ENCODE results near the gene JAKMIP2. TPM values are rescaled to one million over a fixed set of nuclear protein-coding genes. Genes with fewer than 3 reads are reported as not detected.

The JAKMIP2 gene
- total RNA-seq, 1 donor from 2014 or later = 0.49 TPM

DNA sequence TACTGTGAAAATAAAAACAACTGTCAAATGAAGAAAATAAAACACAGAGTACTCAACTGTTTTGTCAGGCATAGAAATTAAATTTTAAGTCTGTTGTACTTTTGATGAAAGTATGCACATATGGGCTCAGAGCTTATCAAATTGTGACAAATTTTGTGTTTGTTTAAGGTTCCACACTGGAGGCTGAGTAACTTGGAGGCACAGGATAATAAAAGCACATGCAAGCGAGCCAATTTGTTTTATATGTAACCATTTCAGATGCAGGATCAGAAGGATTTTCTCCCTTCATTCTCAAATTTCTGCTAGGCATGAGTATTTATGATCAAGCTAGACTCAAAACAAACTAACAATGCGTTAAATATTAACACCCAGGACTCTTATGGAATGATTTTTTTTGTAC, 87.8 kb downstream of the JAKMIP2 start:
- DNase-seq = no peak

DNA sequence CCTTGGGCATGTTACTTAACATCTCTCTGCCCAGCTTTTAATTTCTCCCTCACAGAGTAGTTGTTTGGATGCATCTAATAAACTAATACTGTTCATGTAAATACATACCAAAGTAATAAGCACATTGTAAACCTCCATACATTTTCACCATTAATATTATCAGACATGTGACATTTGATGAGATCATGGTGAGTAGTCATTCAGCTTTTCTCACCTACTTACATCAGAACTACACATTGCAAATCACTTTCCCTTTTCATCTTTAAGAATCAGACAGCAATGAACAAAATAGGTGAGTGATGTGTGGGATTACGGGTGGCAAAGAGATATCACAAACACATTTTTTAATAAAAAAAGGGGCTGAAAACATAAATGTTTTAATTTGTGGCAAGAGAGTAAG, 89.3 kb downstream of the JAKMIP2 start:
- no peak for DNase-seq

DNA sequence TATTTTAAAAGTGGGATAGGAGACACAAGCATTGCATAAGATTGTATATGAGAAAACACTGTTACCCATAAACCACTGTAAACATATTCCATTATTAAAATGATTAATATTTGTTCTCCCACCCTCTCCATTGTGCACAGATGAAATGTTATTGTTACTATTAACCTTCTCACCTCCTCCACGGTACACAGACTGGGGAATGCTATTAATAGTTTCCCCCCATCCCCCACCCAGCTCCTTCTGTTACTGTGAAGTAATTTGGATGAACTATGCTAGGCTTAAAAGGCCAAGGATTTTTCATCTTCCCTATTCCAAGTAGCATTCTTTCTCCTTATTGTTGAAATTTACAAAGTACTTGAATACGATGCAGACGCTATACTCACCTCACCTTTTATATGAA, 91.4 kb downstream of the JAKMIP2 start:
- no peak for DNase-seq

DNA sequence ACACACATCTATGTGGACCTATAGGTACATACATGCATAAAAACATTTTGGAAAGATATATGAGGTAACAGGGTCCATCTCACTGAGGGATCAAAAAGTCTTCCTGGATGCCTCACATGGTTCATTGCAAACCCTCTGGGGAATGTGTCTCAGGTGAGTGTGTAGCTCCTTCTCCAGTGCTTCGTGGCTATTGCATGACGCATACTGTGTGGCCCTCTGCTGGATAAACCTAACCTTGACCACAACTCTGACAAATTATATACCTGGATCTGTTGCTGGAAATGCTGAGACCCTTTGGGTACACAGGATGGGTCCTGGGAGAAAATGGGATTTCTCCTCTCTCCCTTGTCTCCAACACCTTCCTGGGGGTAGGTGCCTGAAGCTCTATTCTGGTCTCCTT, 91.9 kb downstream of the JAKMIP2 start:
- DNase-seq = no peak

GRCh38 chr5:147689426-147689825, 93.1 kb downstream of the JAKMIP2 start:
- DNase-seq = no peak

DNA sequence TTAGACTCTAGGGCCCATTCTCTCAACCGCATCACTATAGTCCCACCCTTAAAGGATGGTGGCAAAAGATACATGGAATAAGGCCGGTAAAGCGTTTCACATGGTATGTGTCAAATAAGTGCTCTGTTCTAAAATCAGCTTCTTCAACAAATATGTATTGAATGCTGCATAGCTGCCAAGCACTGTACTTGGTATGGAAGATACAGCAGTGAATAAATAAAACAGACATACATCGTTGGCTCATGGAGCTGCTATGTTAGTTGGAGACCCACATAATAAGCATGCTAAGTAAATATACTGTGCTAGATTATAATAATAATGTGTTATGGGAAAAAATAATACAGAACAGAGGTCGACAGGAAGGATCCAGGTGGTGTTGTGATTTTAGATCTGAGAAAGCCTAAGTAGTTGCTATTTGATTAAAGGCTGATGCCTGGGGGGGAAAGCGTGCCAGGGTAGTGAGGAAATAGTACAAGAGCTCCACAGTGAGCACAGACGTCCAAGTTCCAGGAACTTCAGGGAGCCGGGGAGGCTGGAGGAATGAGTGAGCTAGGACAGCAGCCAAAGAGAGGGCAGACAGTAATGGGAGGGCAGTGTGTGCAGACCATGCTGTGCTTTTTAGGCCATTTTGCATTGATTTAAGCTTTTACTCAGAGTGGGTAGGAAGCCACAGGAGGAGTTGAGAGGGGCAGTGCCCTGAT, 93.7 kb downstream of the JAKMIP2 start:
- no peak for DNase-seq

DNA sequence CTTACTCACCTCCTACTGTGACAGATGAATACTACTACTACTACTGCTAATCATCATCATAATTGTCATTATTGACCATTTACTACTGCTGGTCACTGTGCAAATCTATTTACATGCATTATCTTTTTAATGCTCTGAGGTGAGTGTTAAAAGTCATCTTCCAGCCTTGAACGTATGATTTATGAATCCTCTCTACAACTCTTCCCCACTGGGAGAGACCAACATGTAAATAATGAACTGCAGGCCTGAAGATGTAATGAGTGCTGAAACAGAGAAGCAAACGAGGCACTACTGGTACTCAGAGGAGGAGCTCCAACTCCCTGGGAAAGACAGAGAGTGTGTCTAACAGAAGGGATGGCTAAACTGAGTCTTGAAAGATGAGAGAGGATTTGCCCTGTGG, 95.4 kb downstream of the JAKMIP2 start:
- no peak for DNase-seq

GRCh38 chr5:147686421-147686820, 96.1 kb downstream of the JAKMIP2 start:
- DNase-seq = no peak

DNA sequence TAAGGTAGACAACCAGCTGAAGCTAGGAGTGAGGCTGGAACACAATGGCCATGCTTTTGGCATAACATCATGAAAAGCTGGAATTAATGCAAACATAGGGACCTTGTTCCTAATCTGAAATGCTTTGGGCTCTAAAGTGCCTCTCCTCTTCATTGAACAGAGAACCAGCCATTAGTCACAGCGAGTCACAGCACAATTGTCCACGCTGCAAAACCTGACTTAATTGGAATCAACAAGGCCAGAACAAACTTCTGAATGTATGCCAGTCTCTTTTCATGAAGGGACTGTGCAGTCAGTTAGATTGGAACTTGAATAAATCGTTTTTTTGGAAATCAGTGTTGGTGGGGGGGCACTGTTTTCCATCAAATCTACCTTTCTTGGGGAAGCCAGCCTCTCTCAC, 96.5 kb downstream of the JAKMIP2 start:
- DNase-seq = no peak

DNA sequence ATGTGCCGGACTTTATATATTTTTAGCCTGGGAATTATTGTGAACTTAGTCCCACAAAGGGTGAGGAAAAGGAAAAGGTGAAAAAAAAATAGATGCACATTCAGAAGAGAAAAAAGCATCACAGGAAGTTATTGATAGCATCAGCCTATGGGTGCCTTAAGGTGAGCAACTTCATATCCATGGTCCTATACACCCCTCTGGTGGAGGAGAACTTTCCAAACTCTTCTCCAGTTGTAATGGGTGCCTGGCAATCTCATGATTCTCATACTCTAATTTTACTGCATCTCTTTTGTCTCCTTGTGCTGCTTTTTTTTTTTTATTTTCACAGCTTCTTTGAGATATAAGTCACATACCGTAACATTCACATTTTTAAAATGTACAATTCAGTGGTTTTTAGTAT, 107.4 kb downstream of the JAKMIP2 start:
- DNase-seq = no peak

DNA sequence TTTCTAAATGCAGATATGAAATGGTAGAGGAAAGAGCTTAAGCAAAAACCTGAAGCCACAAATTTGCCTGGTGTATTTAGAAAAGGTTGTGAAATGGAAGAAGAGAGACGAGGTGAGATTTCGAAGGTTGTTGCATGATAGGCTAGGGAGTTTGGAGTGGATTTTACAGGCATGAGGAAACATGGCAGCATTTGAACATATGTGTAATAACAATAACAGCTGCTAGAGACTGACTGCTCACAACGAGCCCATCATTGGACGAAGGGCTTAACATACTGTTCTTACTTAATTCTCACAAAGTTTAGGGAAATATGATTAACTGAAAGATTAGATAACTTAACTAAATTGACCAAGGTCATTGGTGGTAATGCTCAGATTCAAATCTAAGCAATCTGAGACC, 108.1 kb downstream of the JAKMIP2 start:
- DNase-seq = no peak

- DNase-seq = no peak
These were observed 108.7 kb downstream of the JAKMIP2 start for GRCh38 chr5:147673791-147674190.

DNA sequence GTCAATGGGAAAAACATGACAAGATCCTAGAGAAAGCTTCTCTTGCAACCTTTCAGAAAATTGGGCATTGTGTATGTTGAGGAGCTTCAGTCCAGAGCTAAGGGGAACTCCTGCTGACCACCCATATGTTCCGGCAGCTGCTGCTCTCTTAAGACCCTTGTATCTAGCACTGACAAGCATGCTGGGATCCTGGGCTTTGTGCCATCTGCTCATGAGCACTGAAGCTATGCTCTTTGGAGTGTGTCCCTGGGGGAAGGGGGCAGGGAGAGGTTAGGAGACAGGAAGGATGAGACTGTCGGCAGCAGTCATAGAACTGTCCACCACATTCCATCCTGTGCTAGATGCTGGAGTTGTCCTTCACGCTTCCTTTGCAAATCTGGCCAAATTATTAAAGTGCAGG, 109.3 kb downstream of the JAKMIP2 start:
- no peak for DNase-seq

DNA sequence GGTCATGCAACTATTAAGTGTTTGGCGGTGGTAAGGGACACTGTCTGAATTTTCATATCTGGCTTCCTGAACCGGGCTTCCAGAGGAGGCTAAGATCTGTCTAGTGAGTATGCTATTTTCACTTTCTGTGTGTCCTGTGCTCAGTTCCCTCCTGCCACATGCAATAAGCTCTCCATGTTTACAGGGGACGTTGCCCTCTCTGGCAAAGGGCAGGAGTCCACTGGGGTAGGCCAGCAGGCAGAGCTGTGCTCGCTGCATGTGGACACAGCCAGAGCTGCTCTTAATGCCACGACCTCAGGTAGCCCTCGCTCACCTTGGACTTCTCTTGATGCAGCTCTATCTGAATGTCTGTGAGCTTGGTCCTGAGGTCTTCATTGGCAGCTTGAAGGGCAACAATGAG, 111.2 kb downstream of the JAKMIP2 start:
- DNase-seq = no peak

DNA sequence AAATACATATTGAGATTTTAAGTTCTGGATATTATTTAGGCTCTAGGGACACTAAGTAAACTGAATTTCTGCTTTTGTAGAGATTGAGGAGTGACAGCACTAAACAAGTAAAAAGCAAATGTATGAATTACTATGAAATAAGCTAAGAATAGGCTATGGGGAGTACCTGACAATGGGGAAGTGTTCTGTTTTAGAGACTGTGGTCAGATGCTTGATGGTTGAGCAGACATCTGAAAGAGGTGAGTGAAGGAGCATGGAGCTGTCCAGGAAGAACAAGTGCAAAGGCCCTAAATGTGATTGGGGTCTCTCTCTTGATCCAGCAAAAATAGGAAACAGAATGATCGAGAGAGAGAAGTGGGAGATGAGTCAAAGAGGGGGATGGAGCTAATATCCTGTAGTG, 111.7 kb downstream of the JAKMIP2 start:
- no peak for DNase-seq

DNA sequence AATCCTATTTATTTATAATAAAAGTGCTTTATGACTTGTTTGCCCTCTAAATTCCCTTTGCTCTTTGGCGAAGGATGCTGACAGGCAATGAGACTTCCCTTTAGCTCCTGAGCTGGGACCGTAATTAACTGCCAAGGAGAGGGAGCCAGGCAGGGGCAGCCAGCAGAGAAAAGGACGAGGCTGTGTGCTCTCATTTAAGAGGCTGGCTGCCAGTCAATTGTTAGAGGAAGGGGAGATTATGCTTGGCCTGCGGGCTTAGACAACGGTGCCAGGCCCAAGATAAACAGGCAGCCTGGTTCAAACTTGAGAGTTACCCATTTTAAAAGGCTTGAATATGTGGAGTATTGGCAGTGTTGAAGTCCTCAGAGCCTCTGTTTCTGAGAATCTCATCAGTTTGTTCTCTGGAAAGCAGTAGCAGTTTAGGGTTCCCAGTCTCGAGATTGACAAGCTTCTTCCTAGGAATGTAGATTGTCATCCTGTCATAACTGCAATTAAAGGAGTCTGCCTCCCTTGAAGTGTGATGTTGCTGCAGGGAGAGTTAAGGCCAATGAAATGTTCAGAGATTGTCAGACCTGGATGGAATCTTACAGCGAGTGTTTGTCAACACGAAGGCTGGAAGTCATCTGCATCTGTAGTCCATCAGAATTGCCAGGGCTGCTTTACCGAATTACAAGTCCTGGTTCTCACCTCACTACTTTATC, 113.2 kb downstream of the JAKMIP2 start:
- no peak for DNase-seq

DNA sequence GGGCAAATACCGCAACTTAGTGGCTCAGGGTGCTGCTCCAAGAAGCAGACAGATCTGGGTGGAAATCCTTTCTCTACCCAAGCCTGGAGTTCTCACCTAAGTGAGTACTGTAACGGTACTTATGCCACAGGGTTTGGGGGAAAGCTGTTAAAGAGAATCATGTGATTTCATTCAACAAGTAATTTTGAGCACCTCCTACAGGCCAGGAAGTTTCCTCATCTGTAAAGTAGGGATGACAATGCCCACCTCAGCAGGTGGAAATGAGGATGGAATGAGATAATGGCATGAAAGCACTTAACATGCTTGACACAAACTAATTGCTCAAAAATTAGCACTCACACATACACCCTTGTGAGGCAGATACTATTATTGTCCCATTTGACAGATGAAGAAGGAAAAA, 114.1 kb downstream of the JAKMIP2 start:
- no peak for DNase-seq

- no peak for DNase-seq
These were observed 115.2 kb downstream of the JAKMIP2 start for GRCh38 chr5:147667363-147667762.

DNA sequence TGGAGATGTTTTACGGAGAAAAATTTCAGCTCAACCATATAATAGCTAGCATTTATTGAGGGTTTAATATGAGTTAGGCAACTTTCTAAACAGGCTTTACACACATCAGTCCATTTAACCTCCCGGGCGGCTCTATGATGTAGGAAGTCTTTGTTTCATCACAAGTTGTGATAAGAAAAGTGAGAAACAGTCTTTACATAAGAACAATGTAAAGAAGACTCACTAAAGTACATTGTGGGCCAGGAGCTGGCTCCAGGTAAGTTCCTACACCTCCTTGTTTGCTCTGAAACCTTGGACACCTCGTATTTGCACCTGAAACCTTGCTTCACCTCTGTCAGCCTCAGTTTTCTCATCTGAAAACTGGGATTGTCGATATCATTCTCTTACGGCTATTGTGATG, 116.1 kb downstream of the JAKMIP2 start:
- no peak for DNase-seq

- no peak for DNase-seq
These were observed 121.0 kb downstream of the JAKMIP2 start for GRCh38 chr5:147661541-147661940.

DNA sequence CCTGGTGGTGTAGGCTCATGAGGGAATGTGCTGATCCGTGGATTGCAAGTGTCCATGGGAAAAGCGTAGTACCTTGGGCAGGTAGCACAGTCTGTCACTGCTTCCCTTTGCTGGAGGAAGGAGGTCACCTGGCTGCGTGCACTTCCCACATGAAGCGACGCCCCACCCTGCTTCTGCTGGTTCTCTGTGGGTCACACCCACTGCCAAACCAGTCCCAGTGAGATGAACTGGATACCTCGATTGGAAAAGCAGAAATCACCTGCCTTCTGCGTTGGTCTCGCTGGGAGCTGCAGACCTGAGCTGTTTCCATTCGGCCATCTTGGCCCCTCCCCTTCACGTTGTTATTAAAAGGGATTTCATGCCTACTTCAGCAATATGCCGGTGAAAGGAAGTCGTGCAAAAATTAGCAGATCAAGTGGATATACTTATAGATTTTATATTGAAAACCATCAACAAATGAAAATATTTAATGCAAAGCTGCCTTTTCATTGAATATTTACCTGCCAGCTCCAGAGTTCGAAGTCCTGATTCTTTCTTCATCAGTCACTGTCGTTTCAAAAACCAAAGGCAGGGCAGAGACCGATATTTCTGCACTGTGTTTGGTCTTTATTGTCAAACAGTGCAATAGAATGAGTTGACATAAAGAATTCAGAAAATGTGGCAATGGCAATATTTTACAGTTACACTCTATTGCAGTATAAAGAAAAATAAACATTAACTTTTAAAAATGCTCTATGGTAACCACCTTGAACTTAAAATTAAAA, 123.2 kb downstream of the JAKMIP2 start:
- no peak for DNase-seq

GRCh38 chr5:147658293-147658932, 124.1 kb downstream of the JAKMIP2 start:
- no peak for DNase-seq

DNA sequence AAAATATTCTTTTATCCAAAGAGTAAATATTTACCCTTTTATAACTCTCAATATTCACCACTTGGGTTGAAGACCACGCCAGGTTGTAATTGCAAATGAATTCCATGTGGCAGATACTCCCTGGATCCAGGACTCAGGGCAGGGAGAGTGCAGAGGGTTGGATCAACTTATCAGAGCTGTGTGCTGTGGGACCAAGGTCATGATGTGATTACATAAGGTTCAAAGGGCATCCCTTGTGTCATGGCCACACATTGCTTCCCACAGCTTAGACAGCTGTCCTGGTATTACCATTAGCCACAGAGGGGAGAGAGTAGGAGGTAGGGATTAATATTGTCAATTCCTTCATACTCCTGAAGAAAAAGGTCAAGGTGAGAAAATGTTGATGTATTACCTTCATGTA, 133.9 kb downstream of the JAKMIP2 start:
- DNase-seq = no peak

All from skin of body (tissue), 2 donors.